GM19452 (cell line): ENCODE data around the gene CDK5.

Experiments
- ATAC-seq: cut with Tn5 transposase; IDR thresholded peaks from one replicate; pipeline ENCODE4 v1.9.1; 2021; ENCODE audit not compliant: unreplicated experiment

Gene CDK5

GRCh38 chr7:151087245-151088018, 29.7 kb upstream of the CDK5 start:
- ATAC-seq = no peak

DNA sequence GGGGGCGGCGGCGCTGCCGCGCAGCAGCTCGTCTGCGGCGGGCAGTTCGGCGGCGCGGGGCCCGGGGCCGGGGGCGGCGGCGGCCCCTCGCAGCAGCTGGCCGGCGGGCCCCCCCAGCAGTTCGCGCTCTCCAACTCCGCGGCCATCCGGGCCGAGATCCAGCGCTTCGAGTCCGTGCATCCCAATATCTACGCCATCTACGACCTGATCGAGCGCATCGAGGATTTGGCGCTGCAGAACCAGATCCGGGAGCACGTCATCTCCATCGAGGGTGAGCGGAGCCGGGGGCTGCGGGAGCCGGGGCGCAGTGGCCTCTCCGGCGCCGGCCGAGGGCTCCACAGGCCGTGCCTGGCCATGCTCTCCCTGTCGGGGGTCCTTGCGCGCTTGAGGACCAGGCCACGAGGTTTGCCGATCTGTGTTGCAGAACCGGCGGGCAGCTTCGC, 29.1 kb upstream of the CDK5 start:
- ATAC-seq = no peak

GRCh38 chr7:151085691-151086620, 28.3 kb upstream of the CDK5 start, which contains the start of gene AGAP3:
Gene AGAP3, plus strand, starts transcription at chr7:151086475. Its CDS starts 267 bp downstream, at chr7:151086742.
- ATAC-seq = peak; percentile 40

GRCh38 chr7:151085329-151085690, 27.6 kb upstream of the CDK5 start:
- no peak for ATAC-seq

DNA sequence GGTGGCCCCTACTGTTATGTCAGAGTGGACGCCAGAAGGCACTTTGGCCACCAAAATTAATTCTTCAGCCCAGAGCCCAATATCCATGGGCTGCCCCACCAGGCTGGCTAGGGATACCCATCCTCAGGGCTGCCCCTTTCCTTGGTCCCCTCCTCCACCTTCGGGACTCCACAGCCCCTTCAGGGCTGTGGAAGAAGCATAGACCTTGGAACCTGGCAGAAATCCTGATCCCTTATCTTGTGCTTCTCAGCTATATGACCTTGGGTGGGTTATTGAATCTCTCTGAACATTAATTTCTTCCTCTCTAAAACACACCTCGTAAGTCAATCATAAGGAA, 26.1 kb upstream of the CDK5 start:
- no peak for ATAC-seq

DNA sequence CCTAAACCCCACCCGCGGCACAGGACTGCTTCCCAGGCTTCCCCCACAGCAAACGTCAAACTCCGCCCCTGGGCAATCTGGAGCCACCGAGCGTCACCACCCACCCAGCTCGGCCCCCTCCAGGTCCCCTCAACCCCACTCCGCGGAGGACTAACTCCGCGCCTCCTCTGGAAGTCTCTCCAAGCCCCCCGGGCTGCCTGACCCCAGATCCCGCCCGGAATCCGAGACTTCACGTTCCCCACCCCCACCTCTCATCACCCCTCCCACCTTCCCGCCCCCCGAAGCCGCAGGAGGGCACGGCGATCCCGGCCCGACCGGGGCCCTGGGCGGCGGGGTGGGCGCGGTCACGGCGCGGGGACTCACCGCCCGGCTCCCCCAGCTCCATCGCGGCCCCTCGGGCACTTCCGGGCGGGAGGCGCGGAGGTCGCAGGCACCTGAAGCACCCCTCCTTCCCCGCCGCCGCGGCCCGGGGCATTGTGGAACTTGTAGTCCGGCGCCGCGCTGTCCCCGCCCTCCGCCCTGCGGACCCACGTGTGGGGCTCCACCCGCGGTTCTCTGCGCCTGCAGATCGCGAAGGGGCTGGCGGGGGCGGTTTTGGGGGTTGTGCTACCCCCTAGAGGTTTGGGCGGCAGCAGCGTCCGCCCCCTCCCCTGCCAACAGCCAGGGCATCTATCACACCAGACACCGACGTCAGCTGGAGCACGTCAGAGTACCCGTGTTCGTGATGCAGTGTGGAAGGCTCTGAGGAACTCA, 25.6 kb upstream of the CDK5 start, which contains the start of gene TMUB1:
Gene TMUB1 (minus strand): TSS at position 423 of the 753 bp plus-strand sequence. CDS start 930 bp downstream, outside the sequence.
- ATAC-seq = peak; percentile 55

- ATAC-seq = no peak
Measured at GRCh38 chr7:151082141-151083070, 24.7 kb upstream of the CDK5 start.

DNA sequence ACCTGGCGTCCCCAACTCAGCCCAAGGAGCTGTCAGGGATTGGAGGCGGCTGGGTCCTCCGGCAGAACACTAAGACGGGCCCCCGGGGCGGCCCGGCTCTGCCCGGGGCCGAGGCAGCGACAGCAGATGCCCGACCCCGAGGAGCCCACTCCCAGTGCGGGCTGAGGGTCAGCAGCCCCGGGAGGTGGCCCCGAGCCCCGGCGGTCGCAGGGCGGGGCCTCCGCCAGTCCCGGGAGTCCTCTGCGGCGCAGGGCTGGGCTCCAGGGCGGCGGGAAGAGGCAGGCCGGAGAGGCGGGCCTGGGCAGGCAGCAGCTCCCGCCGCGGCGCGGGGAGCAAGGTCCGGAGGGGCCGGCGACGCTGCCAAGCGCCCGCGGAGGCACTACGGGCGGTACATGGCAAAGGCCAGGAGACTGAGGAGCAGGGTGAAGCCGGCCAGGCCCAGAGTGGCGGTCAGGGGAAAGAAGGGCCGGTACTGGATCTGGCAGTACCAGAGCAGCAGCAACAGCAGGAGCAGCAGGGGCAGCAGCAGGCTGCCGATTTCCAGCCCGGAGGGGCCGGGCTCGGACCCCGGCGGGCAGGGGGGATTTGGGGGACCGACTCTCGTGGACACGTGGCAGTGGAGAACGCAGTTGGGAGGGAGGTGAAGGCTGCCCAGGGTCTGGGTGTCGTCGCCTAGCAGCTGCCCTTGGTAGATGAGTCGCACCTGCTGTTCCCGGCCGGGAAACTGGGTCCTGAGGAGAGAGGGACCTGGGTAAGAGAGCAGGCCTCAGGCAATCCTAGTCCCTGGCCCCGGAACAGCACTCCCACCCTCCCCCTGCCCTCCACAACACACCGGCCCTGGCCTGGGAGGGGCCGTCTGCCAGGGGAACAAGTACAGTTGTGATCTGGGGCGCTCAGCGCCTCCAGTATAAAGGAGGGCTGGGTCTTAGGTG, 23.7 kb upstream of the CDK5 start:
- ATAC-seq = no peak

GRCh38 chr7:151080522-151081169, 22.9 kb upstream of the CDK5 start, which contains the start of gene FASTK:
Gene FASTK, minus strand, starts transcription at chr7:151080809. Its CDS starts 43 bp downstream, at chr7:151080766.
- ATAC-seq = peak; percentile 74

DNA sequence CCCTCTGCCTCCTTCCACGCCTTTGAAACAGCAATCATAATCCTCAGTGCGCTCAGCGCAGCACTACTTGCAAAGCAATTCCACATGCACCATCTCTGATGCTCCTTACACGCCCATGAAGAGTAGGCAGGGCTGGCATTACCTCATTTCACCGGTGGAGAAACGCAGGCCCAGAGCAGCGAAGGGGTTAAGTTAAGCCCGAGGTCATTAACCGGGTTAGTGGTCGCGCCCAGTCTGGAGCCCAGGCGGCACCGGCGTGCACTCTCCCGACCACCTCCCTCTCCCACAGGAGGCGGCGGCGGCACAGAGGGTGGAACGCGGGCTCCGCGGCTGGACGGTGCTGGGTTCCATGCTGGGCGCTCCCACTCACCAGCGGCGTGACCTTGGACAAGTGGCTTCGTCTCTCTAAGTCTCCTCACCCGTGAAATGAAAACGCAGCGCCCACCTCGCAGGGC, 22.4 kb upstream of the CDK5 start:
- ATAC-seq = peak; percentile 1

DNA sequence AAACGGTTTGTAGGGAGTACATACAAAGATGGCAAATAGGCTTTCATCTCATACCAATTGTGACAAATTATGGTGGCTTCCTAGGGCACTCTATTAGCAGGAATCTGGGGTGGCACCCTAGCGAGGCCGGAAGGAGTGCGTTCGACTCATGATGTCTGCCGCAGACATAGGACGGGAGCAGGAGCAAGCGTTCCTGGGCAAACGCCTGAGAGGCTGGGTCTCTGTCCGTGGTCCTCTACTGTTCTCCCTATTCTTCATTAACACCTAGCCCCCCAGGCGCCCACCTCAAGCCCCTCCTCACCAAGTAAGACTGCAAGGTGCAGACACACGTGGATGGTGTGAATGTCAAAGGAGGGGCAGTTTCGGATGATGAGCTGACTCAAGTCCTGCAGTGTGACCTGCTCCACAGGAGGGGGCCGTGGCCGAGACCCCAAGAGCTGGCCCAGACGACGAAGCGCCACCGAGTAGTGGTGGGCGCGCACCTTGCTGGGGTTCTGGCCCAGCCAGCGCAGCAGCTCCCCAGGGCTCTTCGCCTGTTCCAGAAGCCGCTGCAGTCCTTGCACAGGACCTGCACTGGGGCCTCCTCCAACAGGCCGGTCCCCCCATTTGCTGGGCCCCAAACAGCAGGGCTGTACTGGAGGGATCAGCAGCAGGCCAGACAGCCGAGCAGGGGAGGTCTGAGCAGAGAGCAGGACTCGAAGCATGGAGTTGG, 21.7 kb upstream of the CDK5 start:
- ATAC-seq = no peak

GRCh38 chr7:151078233-151079040, 20.7 kb upstream of the CDK5 start:
- ATAC-seq = no peak

- ATAC-seq = no peak
Measured at GRCh38 chr7:151077705-151078232, 20.1 kb upstream of the CDK5 start.

- no peak for ATAC-seq
Measured at GRCh38 chr7:151076863-151077704, 19.4 kb upstream of the CDK5 start.

GRCh38 chr7:151075978-151076426, 18.3 kb upstream of the CDK5 start:
- no peak for ATAC-seq

DNA sequence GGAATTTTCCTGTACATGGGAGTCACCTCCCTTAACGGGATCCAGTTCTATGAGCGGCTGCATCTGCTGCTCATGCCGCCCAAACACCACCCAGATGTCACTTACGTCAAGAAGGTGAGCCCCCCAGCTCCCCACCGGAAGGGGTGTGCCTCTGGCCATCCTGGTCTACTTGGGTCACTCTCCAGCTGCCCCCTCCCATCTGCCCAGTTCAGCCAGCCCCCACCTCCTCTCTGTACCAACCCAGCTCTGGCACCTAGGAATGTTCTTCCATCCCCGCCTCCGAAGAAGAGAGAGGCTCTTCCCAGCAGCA, 17.9 kb upstream of the CDK5 start:
- no peak for ATAC-seq
